ENCODE data around the gene ZMYM2. TPM values are rescaled to one million over a fixed set of nuclear protein-coding genes. Genes with fewer than 3 reads are reported as not detected.
A peak's percentile ranks its signal among the peaks of the same experiment; 100 is the strongest.

The ZMYM2 gene
- total RNA-seq, 4 donors from 2014 or later = 50.3 to 149 (median 77.1) TPM

- DNase-seq = peak; percentile 20 to 83 (median 70)
- no peaks in the 10 kb centered on the region for H3K27me3 ChIP-seq
- peaks cover 0 to 5% (median 2%) of the 10 kb centered on the region in 4 donors for H3K4me1 ChIP-seq
- peak overlapping the region; percentile 51 to 85 (median 67) for H3K4me3 ChIP-seq
- TF ChIP-seq CTCF (IDR thresholded peaks at IDR 0.05) (no peak), POLR2A (IDR thresholded peaks at IDR 0.05) (no peak)
- H3K36me3 ChIP-seq = no peaks in the 10 kb centered on the region
- peak overlapping the region; percentile 33 to 90 (median 80) for H3K27ac ChIP-seq
- no peaks in the 10 kb centered on the region for H3K9me3 ChIP-seq
Measured at GRCh38 chr13:20118268-20119140, 160.0 kb downstream of the ZMYM2 start.

- DNase-seq = no peak
- H3K27me3 ChIP-seq = no peaks in the 10 kb centered on the region
- TF ChIP-seq POLR2A (IDR thresholded peaks at IDR 0.05) (no peak), CTCF (IDR thresholded peaks at IDR 0.05) (no peak)
- peaks cover 0 to 5% (median 2%) of the 10 kb centered on the region in 4 donors for H3K4me1 ChIP-seq
- H3K27ac ChIP-seq = peak overlapping the region; percentile 33 to 90 (median 80)
- no peaks in the 10 kb centered on the region for H3K9me3 ChIP-seq
- H3K4me3 ChIP-seq = peak overlapping the region; percentile 23 to 42 (median 30)
- H3K36me3 ChIP-seq = no peaks in the 10 kb centered on the region
Measured at GRCh38 chr13:20119960-20120359, 161.4 kb downstream of the ZMYM2 start.

GRCh38 chr13:20121159-20121525, 162.6 kb downstream of the ZMYM2 start:
- H3K27me3 ChIP-seq = no peaks in the 10 kb centered on the region
- H3K27ac ChIP-seq = peak overlapping the region in 3 of 4 donors; percentile 4 to 90 (median 53)
- no peaks in the 10 kb centered on the region for H3K36me3 ChIP-seq
- peak overlapping the region; percentile 23 to 42 (median 30) for H3K4me3 ChIP-seq
- TF ChIP-seq CTCF (IDR thresholded peaks at IDR 0.05) (no peak), POLR2A (IDR thresholded peaks at IDR 0.05) (no peak)
- peaks cover 0 to 5% (median 2%) of the 10 kb centered on the region in 4 donors for H3K4me1 ChIP-seq
- H3K9me3 ChIP-seq = no peaks in the 10 kb centered on the region
- peak in 1 of 3 donors; percentile 34 for DNase-seq

DNA sequence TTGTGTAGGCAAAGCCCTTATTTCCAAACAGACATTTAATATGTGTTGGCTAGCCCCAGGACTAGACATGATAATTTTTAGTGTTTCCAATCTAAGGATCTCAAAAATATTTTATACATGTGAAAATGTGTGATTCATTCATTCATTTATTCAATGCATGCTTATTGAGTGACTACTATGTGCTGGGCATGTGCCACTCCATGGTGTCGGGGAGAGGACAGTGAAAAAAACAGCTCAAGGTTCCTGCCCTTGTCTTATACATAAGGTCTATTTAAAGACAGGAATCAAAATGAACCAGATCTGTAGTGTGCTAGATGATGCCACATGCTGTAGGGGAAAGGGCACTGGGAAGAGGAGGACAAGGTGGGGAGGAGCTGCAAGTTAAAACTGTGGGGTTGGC, 165.8 kb downstream of the ZMYM2 start:
- no peaks in the 10 kb centered on the region for H3K36me3 ChIP-seq
- no peak for TF ChIP-seq POLR2A (IDR thresholded peaks at IDR 0.05)
- no peak for TF ChIP-seq CTCF (IDR thresholded peaks at IDR 0.05)
- H3K9me3 ChIP-seq = no peaks in the 10 kb centered on the region
- H3K4me3 ChIP-seq = no peak overlapping the region
- DNase-seq = peak in 1 of 3 donors; percentile 8
- H3K27me3 ChIP-seq = peaks cover 0 to 9% of the 10 kb centered on the region in 2 donors
- peaks cover 0 to 18% (median 14%) of the 10 kb centered on the region in 4 donors for H3K4me1 ChIP-seq
- H3K27ac ChIP-seq = no peak overlapping the region

- DNase-seq = peak in 1 of 3 donors; percentile 45
- no peak overlapping the region for H3K4me3 ChIP-seq
- no peak overlapping the region for H3K27ac ChIP-seq
- peaks cover 0 to 18% (median 12%) of the 10 kb centered on the region in 4 donors for H3K4me1 ChIP-seq
- H3K27me3 ChIP-seq = peaks cover 0 to 9% of the 10 kb centered on the region in 2 donors
- H3K36me3 ChIP-seq = no peaks in the 10 kb centered on the region
- TF ChIP-seq CTCF (IDR thresholded peaks at IDR 0.05) (no peak), POLR2A (IDR thresholded peaks at IDR 0.05) (no peak)
- H3K9me3 ChIP-seq = no peaks in the 10 kb centered on the region
Measured at GRCh38 chr13:20125129-20125782, 166.7 kb downstream of the ZMYM2 start.
